GM12801 (cell line): ENCODE data around the gene TBX4.

Experiments
- TF ChIP-seq, protein P1 (sequence below): IDR thresholded peaks from one replicate; pipeline ENCODE4 v1.5.1; 2011; ENCODE audit warnings: control low read depth; ENCODE audit not compliant: insufficient read length; ENCODE audit errors: extremely low read depth

TBX4 gene

DNA sequence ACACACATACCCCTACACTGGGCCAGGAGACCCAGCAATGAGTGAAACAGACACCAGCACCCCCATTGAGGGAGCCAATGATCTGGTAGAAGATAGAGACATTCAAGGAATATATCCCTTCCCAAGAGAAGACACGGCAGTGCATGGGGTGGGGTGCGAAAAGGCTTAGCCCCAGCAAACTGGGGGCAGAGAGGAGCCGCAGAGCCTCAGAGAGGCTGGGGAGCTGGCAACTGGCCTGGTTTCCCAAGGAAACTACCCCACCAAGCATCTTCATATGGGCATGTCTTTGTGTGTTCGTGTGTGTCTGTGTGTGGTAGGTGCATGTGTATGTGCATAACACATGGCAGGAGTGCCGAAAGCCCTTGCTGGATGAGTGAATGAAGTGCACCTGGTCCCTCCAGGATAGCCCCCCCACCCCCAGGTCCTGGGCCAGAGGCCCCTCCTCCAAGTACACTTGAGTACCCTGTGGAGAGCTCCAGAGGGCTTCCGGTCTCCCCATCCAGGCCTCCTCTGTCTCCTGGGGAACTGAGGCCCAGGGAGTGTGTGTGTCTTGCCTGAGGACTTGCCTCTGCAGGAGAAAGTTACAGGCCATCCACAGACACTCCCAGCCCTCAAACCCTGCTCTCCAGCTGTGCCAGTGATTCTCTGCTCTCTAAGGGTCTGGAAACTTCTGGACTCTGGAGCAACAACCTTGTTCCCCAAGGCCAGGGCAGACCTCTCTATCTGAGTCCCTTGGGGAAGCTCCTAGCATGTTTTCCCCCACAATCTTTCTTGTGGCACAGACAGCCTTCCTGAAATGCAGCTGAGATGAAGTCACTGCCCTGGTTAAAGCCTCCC, 36.6 kb upstream of the TBX4 start:
- TF ChIP-seq, protein P1, sequence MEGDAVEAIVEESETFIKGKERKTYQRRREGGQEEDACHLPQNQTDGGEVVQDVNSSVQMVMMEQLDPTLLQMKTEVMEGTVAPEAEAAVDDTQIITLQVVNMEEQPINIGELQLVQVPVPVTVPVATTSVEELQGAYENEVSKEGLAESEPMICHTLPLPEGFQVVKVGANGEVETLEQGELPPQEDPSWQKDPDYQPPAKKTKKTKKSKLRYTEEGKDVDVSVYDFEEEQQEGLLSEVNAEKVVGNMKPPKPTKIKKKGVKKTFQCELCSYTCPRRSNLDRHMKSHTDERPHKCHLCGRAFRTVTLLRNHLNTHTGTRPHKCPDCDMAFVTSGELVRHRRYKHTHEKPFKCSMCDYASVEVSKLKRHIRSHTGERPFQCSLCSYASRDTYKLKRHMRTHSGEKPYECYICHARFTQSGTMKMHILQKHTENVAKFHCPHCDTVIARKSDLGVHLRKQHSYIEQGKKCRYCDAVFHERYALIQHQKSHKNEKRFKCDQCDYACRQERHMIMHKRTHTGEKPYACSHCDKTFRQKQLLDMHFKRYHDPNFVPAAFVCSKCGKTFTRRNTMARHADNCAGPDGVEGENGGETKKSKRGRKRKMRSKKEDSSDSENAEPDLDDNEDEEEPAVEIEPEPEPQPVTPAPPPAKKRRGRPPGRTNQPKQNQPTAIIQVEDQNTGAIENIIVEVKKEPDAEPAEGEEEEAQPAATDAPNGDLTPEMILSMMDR: no peak

DNA sequence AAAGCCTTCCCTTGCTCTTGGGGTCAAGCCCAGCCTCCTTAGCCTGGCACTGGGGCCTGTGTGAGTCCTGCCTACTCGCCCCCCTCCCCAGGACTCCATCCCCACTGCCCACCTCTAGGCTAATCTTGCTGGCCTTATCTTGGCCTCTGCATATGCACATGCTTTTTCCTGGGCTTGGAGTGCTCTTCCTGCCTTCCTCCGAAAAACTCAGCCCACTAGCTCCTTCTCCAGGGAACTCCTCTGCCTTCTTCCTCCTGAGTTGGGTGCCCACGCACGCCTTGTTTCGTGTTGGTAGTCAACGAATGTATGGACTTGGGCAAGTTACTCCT, 36.0 kb upstream of the TBX4 start:
- TF ChIP-seq, protein P1: no peak

DNA sequence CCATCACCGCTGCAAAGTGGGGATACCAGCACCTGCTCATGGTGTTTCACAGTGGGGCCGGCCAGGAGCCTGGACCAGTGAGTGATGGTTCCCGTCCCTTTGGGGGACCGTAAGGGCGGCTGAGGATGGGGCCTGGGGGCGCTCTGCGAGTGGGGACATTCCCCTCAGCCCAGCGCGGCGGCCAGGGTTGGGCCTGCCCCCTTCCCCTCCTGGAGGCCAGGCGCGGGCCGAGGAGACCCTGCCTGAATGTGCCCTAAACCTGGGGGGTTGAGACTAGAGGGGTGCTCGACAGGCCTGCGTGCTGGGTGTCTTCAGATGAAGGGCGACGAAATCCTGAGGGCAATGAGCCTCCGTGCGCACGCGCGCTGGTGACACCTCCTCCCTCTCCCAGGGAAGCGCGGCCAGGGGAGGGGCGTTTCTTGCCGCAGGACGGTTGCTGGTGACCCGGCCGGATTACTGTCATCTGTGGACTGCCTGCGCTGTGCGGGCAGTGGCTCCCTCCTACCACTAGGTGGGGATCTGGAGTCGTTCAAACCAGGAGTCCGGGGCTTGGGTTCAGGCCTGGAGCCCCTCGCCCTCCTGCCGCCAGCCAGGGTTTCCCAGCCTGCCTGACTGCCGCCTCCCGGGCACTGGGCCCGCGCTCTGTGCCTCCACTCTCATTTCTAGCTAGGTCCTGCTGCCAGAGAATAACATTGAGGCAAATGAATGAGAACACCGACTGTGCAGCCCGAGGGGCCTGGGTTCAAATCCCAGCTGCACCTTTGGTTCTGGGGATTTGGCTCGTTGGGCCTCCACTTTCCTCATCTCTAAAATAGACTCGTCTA, 35.5 kb upstream of the TBX4 start:
- TF ChIP-seq, protein P1: peak; percentile 31

DNA sequence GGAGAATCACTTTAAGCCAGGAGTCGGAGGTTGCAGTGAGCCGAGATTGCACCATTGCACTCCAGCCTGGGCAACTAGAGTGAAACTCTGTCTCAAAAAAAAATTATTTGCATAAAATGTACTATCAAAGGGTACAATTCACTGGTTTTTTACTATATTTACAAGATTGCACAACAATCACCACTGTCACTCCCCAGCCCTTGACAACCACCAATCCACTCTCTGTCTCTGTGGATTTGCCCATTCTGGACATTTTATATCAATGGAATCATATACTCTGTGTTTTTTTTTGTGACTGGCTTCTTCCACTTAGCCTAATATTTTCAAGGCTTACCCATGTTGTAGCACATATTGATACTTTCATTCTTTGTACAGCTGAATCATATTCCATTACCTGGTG, 33.8 kb upstream of the TBX4 start:
- TF ChIP-seq, protein P1: no peak

DNA sequence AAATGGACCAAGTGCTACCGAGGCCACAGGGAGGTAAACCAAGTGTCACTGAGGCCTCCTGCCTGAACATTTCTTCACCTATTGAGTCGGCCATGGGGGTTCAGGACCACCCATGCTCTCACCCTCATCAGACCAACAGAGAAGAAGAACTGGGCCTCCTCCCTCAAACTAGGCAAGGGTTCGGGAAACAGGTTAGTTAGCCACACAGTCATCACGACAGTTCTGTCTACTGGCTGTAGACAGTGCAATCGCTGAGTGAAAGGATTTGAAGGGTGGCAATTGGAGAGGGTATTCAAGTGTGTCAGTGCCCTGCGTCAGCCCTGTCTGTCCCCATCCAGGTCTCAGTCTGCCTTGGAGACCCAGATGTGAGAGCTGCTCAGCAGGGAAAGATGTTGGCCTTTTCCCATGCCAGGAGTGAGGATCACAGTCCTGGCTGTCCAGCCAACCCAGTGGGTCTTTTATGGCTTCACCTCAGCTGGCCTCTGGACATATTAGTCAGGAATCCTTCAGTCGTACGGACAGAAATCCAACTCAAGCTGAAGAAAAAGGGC, 32.7 kb upstream of the TBX4 start:
- TF ChIP-seq, protein P1: no peak

DNA sequence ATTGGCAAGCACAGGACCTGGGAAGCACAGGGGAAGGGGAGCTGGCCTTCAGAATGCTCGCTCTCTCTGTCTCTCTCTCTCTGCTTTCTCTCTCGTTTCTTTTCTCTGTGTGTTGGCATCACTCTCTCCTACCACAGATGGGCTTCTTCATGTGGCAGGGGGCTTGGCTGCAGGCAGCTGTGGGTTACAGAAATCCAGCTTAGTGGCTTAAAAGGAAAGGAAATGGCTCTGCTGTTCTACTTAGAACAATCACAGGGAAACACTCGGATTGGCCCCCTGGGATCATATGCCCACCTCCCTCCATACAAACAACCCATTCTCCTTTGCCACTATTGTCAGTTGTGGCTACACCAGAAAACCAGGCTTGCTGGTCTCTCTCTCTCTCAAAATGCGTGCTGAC, 32.2 kb upstream of the TBX4 start:
- TF ChIP-seq, protein P1: no peak

DNA sequence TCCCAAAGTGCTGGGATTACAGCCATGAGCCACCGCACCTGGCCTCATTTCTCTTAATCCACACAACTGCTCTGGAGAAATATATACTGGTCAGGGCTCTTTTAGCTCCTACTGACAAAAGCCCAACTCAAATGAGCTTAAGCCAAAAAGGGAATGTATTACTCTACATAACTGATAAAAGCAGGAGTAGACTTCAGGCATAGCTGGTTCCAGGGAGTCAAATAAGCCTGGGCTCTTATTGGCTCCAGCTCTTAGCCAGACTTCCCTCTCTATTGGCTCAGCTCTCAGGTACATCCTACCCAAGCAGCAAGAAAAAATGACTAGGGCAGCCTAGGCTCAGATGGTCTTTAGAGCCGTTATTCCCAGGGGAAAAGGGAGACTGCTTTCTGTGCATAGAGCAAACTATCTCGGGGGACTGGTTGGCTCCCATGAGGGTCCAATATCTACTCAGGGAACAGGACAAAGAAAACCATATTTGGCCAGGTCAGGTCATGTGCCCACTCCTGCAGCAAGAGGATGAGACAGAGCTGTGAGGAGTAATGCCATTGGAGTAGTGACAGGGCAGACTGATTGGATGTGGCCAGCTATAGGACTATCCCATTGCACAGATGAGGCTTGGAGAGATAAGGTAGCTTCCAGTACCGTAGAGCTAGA, 31.4 kb upstream of the TBX4 start:
- TF ChIP-seq, protein P1: no peak
